GM10248 (cell line): ENCODE data around the gene ZCWPW2.

ENCODE experiments used
- CTCF ChIA-PET: fragments of 300-600 bp; sonication (Branson Sonifier 250); formaldehyde crosslinking; extraction: SDS; loops from one replicate; lab custom pipeline; 2021; ENCODE audit warnings: antibody characterized with exemption; lab: Yijun Ruan, JAX
- POLR2A ChIA-PET: fragments of 350-650 bp; sonication (Branson Sonifier 250); formaldehyde crosslinking; extraction: SDS; loops from one replicate; lab custom pipeline; 2020; ENCODE audit warnings: antibody characterized with exemption; lab: Yijun Ruan, JAX
- DNase-seq: peaks from one replicate; pipeline ENCODE4 v3.0.0; 2012; ENCODE audit errors: extremely low spot score
- CTCF ChIP-seq: IDR thresholded peaks from 2 replicates; pipeline ENCODE4 v1.5.1; 2012; ENCODE audit warnings: mild to moderate bottlenecking, low read depth; ENCODE audit errors: extremely low read depth, missing control alignments, control extremely low read depth

ZCWPW2 gene

GRCh38 chr3:28574036-28574435 lies 225.5 kb downstream of the ZCWPW2 start:
- POLR2A ChIA-PET: no interaction called here
- no peak for DNase-seq
- no peak for TF ChIP-seq CTCF
- CTCF ChIA-PET: no interaction called here

- TF ChIP-seq CTCF: no peak
- POLR2A ChIA-PET: no interaction called here
- no peak for DNase-seq
- CTCF ChIA-PET: no interaction called here
These were observed 226.7 kb downstream of the ZCWPW2 start for GRCh38 chr3:28575100-28575745.
